ENCODE results near the gene COX8C.
A peak's percentile ranks its signal among the peaks of the same experiment; 100 is the strongest.
"Not testable (repeated sequence)": the region's sequence is repeated elsewhere in the genome, so short reads cannot be mapped to it uniquely, and the experiment has no call there.

Gene COX8C

DNA sequence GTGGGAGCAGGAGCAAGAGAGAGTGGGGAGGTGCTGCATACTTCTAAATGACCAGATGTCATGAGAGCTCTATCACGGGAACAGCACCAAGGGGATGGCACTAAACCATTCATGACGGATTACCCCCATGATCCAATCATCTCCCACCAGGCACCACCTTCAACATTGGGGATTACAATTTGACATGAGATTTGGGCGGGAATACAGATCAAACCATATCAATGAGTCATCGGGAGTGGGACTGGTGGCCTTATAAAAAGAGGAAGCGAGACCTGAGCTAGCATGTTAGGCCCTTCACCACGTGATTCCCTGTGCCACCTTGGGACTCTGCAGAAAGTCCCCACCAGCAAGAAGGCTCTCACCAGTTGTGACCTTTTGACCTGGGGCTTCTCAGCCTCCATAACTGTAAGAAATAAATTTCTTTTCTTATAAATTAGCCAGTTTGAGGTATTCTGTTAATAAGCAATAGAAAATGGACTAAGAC is 28.7 kb downstream of the COX8C start:
- peak; percentile 7 to 62 for DNase-seq

GRCh38 chr14:93379831-93380230 is 32.8 kb downstream of the COX8C start:
- DNase-seq: no peak

GRCh38 chr14:93381644-93382043 is 34.7 kb downstream of the COX8C start:
- no peak for DNase-seq

DNA sequence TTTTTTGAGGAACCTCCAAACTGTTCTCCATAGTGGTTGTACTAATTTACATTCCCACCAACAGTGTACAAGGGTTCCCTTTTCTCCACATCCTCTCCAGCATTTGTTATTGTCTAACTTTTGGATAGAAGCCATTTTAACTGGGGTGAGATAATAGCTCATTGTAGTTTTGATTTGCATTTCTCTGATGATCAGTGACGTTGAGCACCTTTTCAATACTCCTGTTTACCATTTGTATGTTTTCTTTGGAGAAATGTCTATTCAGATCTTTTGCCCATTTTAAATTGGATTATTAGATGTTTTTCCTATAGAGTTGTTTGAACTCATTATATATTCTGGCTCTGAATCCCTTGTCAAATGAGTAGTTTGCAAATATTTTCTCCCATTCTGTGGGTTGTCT is 37.3 kb downstream of the COX8C start:
- not testable (repeated sequence) for DNase-seq

GRCh38 chr14:93395231-93395630 is 48.2 kb downstream of the COX8C start:
- DNase-seq: peak; percentile 5 to 10

GRCh38 chr14:93396456-93396855 is 49.5 kb downstream of the COX8C start:
- DNase-seq: no peak
